Panc1 (cell line): ENCODE measurements around the gene MACF1. TPM values are rescaled to one million over a fixed set of nuclear protein-coding genes. Genes with fewer than 3 reads are reported as not detected.

Experiments used
- ATAC-seq: fragments of 200-7000 bp; cut with Tn5 transposase; 2 replicates; pipeline ENCODE4 v1.9.1; 2020; ENCODE audit warnings: mild to moderate bottlenecking, moderate library complexity
- BruUV-seq: library from RNA; stranded (reverse); fragments of 400-500 nt; replicated peaks from 2 replicates; lab custom pipeline; 2021; lab: Mats Ljungman, UMichigan
- CTCF ChIA-PET: fragments of 300-600 bp; sonication (Branson Sonifier 250); formaldehyde crosslinking; loops from one replicate; lab custom pipeline; 2022; ENCODE audit warnings: antibody characterized with exemption; lab: Charles Lee
- POLR2A ChIA-PET: fragments of 300-600 bp; sonication (Branson Sonifier 250); formaldehyde crosslinking; loops from one replicate; lab custom pipeline; 2022; ENCODE audit warnings: antibody characterized with exemption; lab: Charles Lee
- DNase-seq: peaks from one replicate; pipeline ENCODE4 v3.0.0-alpha.2; 2010; ENCODE audit warnings: low read depth, low spot score
- H3K27ac ChIP-seq: 2 replicates; pipeline ENCODE4 v1.5.1; 2011; ENCODE audit warnings: mild to moderate bottlenecking, low read length, inconsistent platforms
- H3K27me3 ChIP-seq: fragments of 200-500 bp; sonication (Bioruptor generic); 2 replicates; pipeline ENCODE4 v1.6.0; 2014; ENCODE audit warnings: low read length, inconsistent platforms; ENCODE audit not compliant: control insufficient read depth, insufficient read depth
- H3K36me3 ChIP-seq: fragments of 200-500 bp; sonication (Bioruptor generic); 2 replicates; pipeline ENCODE4 v1.5.1; 2014; ENCODE audit warnings: inconsistent platforms, mild to moderate bottlenecking, low read length, moderate library complexity; ENCODE audit not compliant: control insufficient read depth, insufficient read depth
- H3K4me1 ChIP-seq: 2 replicates; pipeline ENCODE4 v1.5.1; 2011; ENCODE audit warnings: inconsistent platforms, mild to moderate bottlenecking, low read length, moderate library complexity; ENCODE audit not compliant: control insufficient read depth, insufficient read depth
- H3K4me3 ChIP-seq, 2 experiments: 2 replicates each; pipeline ENCODE4 v1.5.1; 2011 to 2012; ENCODE audit warnings: low read depth in 2 of 2, low read length in 2 of 2, mild to moderate bottlenecking in 2 of 2, inconsistent platforms in 1 of 2, moderate library complexity in 1 of 2
- H3K9me3 ChIP-seq: fragments of 200-500 bp; sonication (Bioruptor generic); 2 replicates; pipeline ENCODE4 v1.5.1; 2014; ENCODE audit warnings: low read depth, mild to moderate bottlenecking, inconsistent platforms, low read length, moderate library complexity; ENCODE audit not compliant: control insufficient read depth, insufficient read depth
- CTCF ChIP-seq: fragments of 450-650 bp; IDR thresholded peaks from 2 replicates; pipeline ENCODE4 v1.5.1; 2017; ENCODE audit warnings: mild to moderate bottlenecking
- POLR2AphosphoS5 ChIP-seq: IDR thresholded peaks from 2 replicates; pipeline ENCODE4 v1.6.1; 2012; ENCODE audit warnings: mild to moderate bottlenecking, low read depth, low read length, moderate library complexity
- REST ChIP-seq, 2 experiments: IDR thresholded peaks; 2 replicates each; pipeline ENCODE4 v1.6.1; 2011 to 2012; ENCODE audit warnings: low read depth in 2 of 2, control low read depth in 1 of 2, low read length in 1 of 2, mild to moderate bottlenecking in 1 of 2, moderate library complexity in 1 of 2; ENCODE audit not compliant: insufficient read depth in 1 of 2
- SIN3A ChIP-seq: IDR thresholded peaks from 2 replicates; pipeline ENCODE4 v1.6.1; 2012; ENCODE audit warnings: low read depth, mild to moderate bottlenecking, low read length, moderate library complexity, borderline replicate concordance; ENCODE audit not compliant: insufficient read depth
- TCF7L2 ChIP-seq: IDR thresholded peaks from 2 replicates; pipeline ENCODE4 v1.6.1; 2011; ENCODE audit warnings: mild to moderate bottlenecking, low read depth, low read length, inconsistent platforms
- in situ Hi-C: cut with HindIII; loops from 2 replicates; pipeline ENCODE4 v1.10.0; 2016; ENCODE audit warnings: low sequenced_read_pairs, low pct_unique_long_range_greater_than_20kb
- intact Hi-C: fragments of 100-400 bp; cut with micrococcal nuclease; formaldehyde crosslinking; loops from one replicate; pipeline ENCODE4 v1.10.0; 2022; ENCODE audit not compliant: unreplicated experiment
- total RNA-seq: library from RNA; stranded (reverse); gene quantifications from one replicate; pipeline ENCODE4 v1.2.1, GENCODE V29; 2021; ENCODE audit not compliant: unreplicated experiment

Gene MACF1
- total RNA-seq, 1 experiment from 2014 or later: 413 TPM

- Histone ChIP-seq H3K36me3 (no peaks in the 10 kb centered on the region), H3K27me3 (no peaks in the 10 kb centered on the region), H3K27ac (no peak overlapping the region), H3K4me1 (peaks cover 4% of the 10 kb centered on the region; the same call in 1 of the 2 replicates), H3K4me3 (no peak overlapping the region), H3K9me3 (no peaks in the 10 kb centered on the region)
- intact Hi-C loops (no loop called here), in situ Hi-C loops (no loop called here)
- ChIA-PET CTCF (no interaction called here), POLR2A (interaction anchor here (0.6 kb wide), 1 partner anchor 379 kb away, joined by 13 read pairs; no protein-coding TSS in a partner anchor)
- DNase-seq (no peak), ATAC-seq (no peak)
- TF ChIP-seq SIN3A (no peak), POLR2AphosphoS5 (no peak), CTCF (no peak), REST (IDR thresholded peaks at IDR 0.05; ENCODE audit: insufficient read depth in 1 of 2, low read depth in 2 of 2, low read length in 1 of 2) (no peak), TCF7L2 (no peak)
- no TSS peak for BruUV-seq
Observed at GRCh38 chr1:39226836-39227235, 22.3 kb downstream of the MACF1 start.

- ChIA-PET POLR2A (no interaction called here), CTCF (no interaction called here)
- Histone ChIP-seq H3K4me3 (no peak overlapping the region), H3K36me3 (no peaks in the 10 kb centered on the region), H3K4me1 (peaks cover 4% of the 10 kb centered on the region; the same call in 1 of the 2 replicates), H3K9me3 (no peaks in the 10 kb centered on the region), H3K27me3 (no peaks in the 10 kb centered on the region), H3K27ac (no peak overlapping the region)
- in situ Hi-C loops: no loop called here
- no TSS peak for BruUV-seq
- no peak for ATAC-seq
- intact Hi-C loops: no loop called here
- no peak for DNase-seq
- TF ChIP-seq SIN3A: no peak
- no peak for TF ChIP-seq POLR2AphosphoS5
- TF ChIP-seq TCF7L2: no peak
- no peak for TF ChIP-seq CTCF
- no peak for TF ChIP-seq REST (IDR thresholded peaks at IDR 0.05; ENCODE audit: insufficient read depth in 1 of 2, low read depth in 2 of 2, low read length in 1 of 2)
Observed at GRCh38 chr1:39228252-39228651, 23.8 kb downstream of the MACF1 start.
